ENCODE data around the gene CD180. TPM values are rescaled to one million over a fixed set of nuclear protein-coding genes. Genes with fewer than 3 reads are reported as not detected.
"Not testable (repeated sequence)": the region's sequence is repeated elsewhere in the genome, so short reads cannot be mapped to it uniquely, and the experiment has no call there.

CD180 gene
- total RNA-seq, 2 donors from 2014 or later: 0.81 to 0.85 TPM

DNA sequence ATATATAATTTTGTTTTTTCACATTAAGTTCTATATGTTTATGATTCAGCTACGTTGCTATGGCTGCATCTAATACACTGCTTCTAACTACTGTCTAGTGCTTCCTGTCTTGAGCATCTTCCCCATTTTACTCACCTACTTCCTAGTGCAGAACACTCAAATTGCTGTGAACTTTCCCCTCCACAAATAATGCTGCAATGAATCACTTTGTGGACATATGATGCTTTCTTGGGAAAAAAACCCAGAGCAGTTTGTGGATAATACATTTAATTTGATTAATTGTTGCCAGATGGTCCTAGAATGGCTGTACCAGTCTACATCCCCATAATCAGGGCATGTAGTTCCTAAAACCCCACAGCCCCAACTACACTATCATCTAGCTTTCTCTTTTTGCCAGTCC is 18.5 kb downstream of the CD180 start:
- no peaks in the 10 kb centered on the region for H3K27me3 ChIP-seq (replicated peaks; ENCODE audit: insufficient read depth)
- H3K4me1 ChIP-seq (ENCODE audit: control insufficient read depth in 1 of 2, low read depth in 2 of 2): peaks cover 13 to 19% of the 10 kb centered on the region in 2 donors
- no peak overlapping the region for H3K27ac ChIP-seq
- peaks cover 3% of the 10 kb centered on the region for H3K9me3 ChIP-seq
- no peak for DNase-seq (ENCODE audit: low spot score)
- no peaks in the 10 kb centered on the region for H3K36me3 ChIP-seq
- no peak for ATAC-seq (ENCODE audit: insufficient number of reproducible peaks, low FRiP score, low read depth)
- H3K4me3 ChIP-seq: no peak overlapping the region
- TF ChIP-seq, protein P1, sequence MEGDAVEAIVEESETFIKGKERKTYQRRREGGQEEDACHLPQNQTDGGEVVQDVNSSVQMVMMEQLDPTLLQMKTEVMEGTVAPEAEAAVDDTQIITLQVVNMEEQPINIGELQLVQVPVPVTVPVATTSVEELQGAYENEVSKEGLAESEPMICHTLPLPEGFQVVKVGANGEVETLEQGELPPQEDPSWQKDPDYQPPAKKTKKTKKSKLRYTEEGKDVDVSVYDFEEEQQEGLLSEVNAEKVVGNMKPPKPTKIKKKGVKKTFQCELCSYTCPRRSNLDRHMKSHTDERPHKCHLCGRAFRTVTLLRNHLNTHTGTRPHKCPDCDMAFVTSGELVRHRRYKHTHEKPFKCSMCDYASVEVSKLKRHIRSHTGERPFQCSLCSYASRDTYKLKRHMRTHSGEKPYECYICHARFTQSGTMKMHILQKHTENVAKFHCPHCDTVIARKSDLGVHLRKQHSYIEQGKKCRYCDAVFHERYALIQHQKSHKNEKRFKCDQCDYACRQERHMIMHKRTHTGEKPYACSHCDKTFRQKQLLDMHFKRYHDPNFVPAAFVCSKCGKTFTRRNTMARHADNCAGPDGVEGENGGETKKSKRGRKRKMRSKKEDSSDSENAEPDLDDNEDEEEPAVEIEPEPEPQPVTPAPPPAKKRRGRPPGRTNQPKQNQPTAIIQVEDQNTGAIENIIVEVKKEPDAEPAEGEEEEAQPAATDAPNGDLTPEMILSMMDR (IDR thresholded peaks at IDR 0.05): no peak

DNA sequence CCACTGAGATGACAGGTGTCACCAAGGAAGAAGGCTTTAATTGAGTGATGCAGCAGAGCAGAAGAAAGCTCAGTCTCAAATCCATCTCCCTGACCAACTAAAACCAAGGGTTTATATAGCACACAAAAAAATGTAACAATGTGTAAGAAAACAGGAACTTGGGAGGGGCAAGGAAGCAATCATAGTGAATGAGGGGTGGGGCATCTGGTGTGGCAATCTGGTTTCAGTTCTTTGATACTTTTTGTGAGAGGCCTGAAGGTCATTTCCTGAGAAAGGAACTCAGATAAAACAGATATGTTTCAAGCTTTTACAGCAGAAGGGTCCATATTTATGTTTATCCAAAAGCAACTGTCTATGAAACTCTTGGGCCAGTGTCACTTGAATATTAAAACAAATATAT is 19.7 kb downstream of the CD180 start:
- H3K27ac ChIP-seq: no peak overlapping the region
- ATAC-seq (ENCODE audit: insufficient number of reproducible peaks, low FRiP score, low read depth): no peak
- H3K4me3 ChIP-seq: no peak overlapping the region
- peaks cover 2 to 7% of the 10 kb centered on the region in 2 donors for H3K4me1 ChIP-seq (ENCODE audit: control insufficient read depth in 1 of 2, low read depth in 2 of 2)
- no peaks in the 10 kb centered on the region for H3K36me3 ChIP-seq
- H3K27me3 ChIP-seq (replicated peaks; ENCODE audit: insufficient read depth): no peaks in the 10 kb centered on the region
- DNase-seq (ENCODE audit: low spot score): no peak
- peaks cover 3% of the 10 kb centered on the region for H3K9me3 ChIP-seq
- TF ChIP-seq, protein P1 (IDR thresholded peaks at IDR 0.05): no peak

DNA sequence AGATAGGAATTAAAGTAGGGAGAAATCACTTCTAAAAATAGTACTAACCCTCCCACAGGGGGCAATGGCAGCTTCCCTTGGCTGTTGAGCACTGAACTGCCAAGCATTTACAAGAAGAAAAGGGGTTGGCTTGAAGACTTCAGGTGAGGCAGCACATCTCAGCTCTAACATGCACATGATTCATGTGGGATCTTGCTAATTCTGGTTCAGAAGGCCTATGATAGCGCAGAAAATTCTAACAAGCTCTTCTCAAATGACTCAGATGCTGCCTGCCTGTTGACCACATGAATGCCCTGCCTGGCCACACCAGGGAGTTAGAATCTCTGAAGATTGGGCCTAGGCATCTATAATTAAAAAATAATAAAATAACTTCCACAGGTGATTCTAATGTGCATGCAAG is 22.6 kb downstream of the CD180 start:
- TF ChIP-seq, protein P1 (IDR thresholded peaks at IDR 0.05): no peak
- no peak for ATAC-seq (ENCODE audit: insufficient number of reproducible peaks, low FRiP score, low read depth)
- DNase-seq (ENCODE audit: low spot score): no peak
- H3K4me3 ChIP-seq: no peak overlapping the region
- H3K27me3 ChIP-seq (replicated peaks; ENCODE audit: insufficient read depth): no peaks in the 10 kb centered on the region
- no peaks in the 10 kb centered on the region for H3K4me1 ChIP-seq (ENCODE audit: control insufficient read depth in 1 of 2, low read depth in 2 of 2)
- no peaks in the 10 kb centered on the region for H3K36me3 ChIP-seq
- peaks cover 3% of the 10 kb centered on the region for H3K9me3 ChIP-seq
- no peak overlapping the region for H3K27ac ChIP-seq

DNA sequence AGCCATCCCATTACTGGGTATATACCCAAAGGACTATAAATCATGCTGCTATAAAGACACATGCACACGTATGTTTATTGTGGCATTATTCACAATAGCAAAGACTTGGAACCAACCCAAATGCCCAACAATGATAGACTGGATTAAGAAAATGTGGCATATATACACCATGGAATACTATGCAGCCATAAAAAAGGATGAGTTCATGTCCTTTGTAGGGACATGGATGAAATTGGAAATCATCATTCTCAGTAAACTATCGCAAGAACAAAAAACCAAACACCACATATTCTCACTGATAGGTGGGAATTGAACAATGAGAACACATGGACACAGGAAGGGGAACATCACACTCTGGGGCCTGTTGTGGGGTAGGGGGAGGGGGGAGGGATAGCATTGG is 23.2 kb downstream of the CD180 start:
- not testable (repeated sequence) for H3K9me3 ChIP-seq; H3K36me3 ChIP-seq; ATAC-seq (ENCODE audit: insufficient number of reproducible peaks, low FRiP score, low read depth); H3K27me3 ChIP-seq (replicated peaks; ENCODE audit: insufficient read depth); H3K27ac ChIP-seq; H3K4me3 ChIP-seq; DNase-seq (ENCODE audit: low spot score); H3K4me1 ChIP-seq (ENCODE audit: control insufficient read depth in 1 of 2, low read depth in 2 of 2)

DNA sequence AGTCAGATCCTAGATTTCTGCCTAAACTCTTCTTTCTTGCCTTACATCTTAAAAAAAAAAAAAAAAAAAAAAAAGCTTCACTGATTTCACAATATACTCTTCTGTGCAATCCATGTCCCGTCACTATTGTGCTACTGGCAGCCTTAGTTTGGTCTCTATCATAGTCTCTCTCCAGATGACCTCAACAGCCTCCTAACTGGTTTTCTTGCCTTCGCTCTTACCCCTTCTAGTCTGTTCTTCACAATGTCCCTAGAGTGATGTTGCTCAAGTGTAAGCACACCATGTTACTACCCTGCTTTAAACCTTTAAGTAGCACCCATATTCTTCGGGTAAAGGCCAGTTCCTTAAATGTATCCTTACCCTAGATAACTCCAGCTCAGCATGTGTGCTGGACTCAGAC is 25.8 kb downstream of the CD180 start:
- no peak for ATAC-seq (ENCODE audit: insufficient number of reproducible peaks, low FRiP score, low read depth)
- Histone ChIP-seq H3K27ac (no peak overlapping the region), H3K4me3 (no peak overlapping the region), H3K9me3 (no peaks in the 10 kb centered on the region), H3K36me3 (no peaks in the 10 kb centered on the region), H3K4me1 (ENCODE audit: control insufficient read depth in 1 of 2, low read depth in 2 of 2) (peaks cover 7 to 10% of the 10 kb centered on the region in 2 donors), H3K27me3 (replicated peaks; ENCODE audit: insufficient read depth) (no peaks in the 10 kb centered on the region)
- TF ChIP-seq, protein P1 (IDR thresholded peaks at IDR 0.05): no peak
- DNase-seq (ENCODE audit: low spot score): no peak

DNA sequence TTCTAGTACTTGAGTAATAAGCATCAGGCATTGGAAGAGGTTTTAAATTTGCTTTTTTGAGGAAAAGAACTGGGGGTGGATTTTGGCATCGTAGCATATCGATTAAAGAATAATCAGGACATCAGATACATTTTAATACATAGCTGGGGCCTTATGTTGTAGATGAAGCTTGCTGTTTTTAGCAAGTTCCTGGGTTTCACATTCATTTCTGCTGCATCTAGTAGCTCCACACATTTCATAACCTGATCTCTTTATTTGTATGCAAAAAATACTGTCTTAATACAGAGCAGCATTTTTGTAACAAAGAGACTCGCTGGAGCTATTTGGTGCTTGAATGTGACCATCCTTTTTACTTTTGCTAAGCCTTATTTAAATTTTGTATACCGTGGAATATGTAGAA is 28.5 kb downstream of the CD180 start:
- Histone ChIP-seq H3K27me3 (replicated peaks; ENCODE audit: insufficient read depth) (no peaks in the 10 kb centered on the region), H3K27ac (no peak overlapping the region), H3K4me3 (no peak overlapping the region), H3K9me3 (no peaks in the 10 kb centered on the region), H3K36me3 (peaks cover 18% of the 10 kb centered on the region), H3K4me1 (ENCODE audit: control insufficient read depth in 1 of 2, low read depth in 2 of 2) (peaks cover 11 to 13% of the 10 kb centered on the region in 2 donors)
- no peak for DNase-seq (ENCODE audit: low spot score)
- ATAC-seq (ENCODE audit: insufficient number of reproducible peaks, low FRiP score, low read depth): no peak
- TF ChIP-seq, protein P1 (IDR thresholded peaks at IDR 0.05): no peak

Measured in thoracic aorta (tissue), 2 donors.